COLO668 (cell line): ENCODE data around the gene UNC5C.

Experiments
- DNase-seq: peaks from one replicate; lab custom pipeline; 2025; ENCODE audit not compliant: unreplicated experiment; lab: John Stamatoyannopoulos, UW

Gene UNC5C

GRCh38 chr4:95546866-95547714, 1.7 kb downstream of the UNC5C start:
- DNase-seq = no peak

- DNase-seq = no peak
Observed at GRCh38 chr4:95546221-95546620, 2.6 kb downstream of the UNC5C start.

GRCh38 chr4:95545546-95545945, 3.2 kb downstream of the UNC5C start:
- DNase-seq = no peak

DNA sequence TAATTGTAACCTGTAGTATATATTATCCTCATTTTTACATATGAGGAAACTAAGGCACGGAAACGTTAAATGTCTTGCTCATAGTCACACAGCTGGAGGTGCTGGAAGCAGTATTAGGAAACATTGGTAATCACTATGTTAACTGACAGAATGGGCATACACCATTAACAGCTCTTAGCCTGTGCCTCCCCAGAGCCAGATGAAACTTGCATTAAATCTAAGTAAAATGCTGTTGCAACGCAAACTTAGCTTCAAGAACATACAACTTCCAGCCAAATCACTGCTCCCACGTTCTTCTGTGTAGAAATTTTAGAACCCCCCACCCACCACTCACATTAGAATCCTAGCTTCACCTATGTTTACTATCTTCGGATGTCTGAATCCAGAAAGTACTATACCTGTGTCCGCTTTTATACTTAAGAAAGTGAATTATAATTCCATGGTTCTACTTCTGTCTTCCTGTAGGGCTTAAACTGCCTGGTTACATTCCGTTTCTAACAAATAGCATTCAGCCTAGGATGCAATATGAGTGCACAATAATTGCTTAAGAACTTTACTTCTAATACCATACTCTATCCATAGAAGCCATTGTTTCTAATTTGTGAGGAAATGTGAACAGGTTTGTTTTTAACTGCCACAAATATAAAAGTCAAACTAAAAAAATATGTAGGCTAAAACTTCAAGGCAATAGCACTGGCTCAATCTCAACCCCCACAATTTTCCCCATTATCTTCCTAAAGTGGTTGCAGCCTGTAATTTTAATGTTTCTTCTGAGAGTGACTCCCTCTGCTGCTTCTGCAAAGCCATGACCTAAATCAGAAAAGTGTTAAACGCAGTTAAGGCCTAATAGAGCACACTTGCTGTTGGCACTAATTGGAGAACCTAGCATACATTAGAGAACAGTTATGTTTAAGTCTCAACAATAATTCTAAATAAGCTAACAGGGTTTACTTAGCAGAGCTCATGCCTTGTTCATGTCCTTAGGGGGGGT, 4.4 kb downstream of the UNC5C start:
- no peak for DNase-seq

DNA sequence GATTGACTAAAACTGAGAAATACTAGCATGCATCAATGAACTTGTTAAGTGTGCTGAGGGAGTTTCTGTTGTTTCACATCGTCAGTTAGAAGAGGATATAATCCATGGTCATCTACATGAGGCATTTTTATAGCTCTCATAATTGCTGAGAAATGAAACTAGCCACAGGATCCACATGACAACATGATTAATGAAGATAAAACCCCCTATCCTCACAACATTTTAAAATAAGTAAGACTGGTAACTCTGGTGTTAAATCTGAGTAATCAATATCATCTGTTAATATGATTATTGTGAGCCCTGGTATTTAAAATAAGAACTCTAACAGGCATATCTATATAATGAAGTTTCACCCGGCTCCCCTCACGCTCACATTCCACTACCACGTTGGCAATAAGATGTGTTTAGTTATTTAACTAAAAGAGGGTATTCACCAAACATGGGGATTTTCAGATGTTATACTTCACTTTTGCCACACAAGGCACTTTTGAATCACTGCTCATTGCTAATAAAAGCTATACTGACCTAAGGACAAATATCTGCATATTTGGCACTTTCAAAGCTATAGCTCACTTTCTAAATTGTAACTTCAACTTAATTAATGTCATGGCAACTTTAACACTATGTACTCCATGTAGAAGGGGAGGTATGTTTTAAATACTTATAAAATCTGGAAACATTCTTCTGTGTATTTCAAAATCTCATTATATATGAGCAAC, 6.7 kb downstream of the UNC5C start:
- DNase-seq = no peak

GRCh38 chr4:95541094-95541493, 7.7 kb downstream of the UNC5C start:
- DNase-seq = no peak

- no peak for DNase-seq
Observed at GRCh38 chr4:95540227-95540626, 8.5 kb downstream of the UNC5C start.

GRCh38 chr4:95539106-95539505, 9.7 kb downstream of the UNC5C start:
- DNase-seq = no peak

DNA sequence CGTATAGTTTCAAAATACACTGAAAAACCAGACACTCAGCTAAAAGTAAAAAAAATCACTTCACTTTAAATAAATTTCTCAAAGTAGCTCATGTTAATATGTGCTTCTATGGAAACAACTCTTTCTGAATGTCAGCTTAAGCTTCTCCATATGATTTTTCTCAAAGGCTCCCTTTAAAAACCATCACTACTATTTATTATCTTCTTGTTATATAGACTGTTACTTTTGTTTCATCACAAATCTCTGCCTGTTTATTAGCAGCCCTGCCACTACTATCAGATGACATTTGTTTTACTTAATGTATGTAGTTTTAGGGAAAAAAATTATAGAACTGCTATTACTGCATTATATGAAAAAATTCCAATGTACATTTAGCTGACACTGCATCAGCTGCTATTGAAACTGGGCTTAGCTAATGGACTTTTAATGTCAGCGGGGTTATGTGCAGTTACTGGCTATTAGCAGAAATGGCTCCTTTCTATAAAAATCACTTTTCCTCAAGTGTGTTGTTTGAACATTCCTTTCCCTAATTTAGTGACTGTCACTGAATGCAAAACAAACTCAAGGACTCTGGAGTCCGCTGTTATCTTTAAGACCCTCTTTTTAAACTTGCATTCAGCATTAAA, 10.8 kb downstream of the UNC5C start:
- DNase-seq = no peak

- DNase-seq = no peak
Observed at GRCh38 chr4:95537191-95537590, 11.6 kb downstream of the UNC5C start.

DNA sequence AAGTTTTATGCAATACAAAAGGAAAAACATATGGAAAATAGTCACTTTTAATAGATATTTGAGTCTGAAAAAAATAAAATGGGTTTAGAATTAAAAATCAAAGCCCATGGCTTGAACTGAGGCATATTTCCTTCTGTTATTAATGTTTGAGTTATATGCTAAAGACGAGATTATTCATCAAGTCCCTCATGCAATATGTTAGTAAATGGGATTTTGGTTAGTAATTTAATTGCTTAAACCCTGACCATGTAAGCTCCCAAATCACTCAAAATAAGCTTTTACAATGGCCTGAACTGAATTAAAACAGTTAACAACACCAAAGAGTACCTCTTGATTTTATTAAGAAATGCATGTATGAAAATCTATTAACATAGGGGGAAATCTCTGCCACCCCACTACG, 12.1 kb downstream of the UNC5C start:
- DNase-seq = no peak

- DNase-seq = no peak
Observed at GRCh38 chr4:95535180-95535579, 13.6 kb downstream of the UNC5C start.

DNA sequence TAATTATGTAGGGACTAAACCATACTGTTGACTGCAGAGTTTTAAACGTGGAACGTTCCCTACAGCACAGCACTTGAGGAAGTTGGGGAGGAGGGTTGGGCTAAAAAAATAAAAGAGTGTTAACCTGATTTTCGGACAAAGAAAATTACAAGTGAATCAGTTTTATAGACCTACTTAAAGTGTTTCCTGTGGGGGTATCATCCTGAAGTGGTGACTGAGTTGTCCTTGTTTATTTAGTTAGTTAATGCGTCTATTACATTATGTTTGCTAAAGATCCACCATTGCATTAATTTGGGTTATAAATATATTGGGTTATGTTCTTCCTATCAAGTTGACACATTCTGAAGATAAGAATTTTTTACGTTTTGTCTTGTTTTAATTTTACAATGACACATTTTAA, 14.7 kb downstream of the UNC5C start:
- no peak for DNase-seq

DNA sequence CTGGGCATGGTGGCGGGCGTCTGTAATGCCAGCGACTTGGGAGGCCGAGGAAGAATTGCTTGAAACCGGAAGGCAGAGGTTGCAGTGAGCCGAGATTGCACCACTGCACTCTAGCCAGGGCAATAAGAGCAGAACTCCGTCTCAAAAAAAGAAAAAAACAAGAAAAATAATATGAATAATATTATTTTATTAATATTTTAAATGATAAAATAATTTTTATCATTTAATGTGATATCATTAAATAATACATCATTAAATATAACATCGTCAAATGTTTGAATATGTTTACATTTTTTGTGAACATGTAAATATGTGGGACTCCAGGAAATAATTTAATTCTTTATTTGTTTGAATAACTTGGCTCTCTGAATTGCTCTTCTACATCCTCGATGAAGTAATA, 15.5 kb downstream of the UNC5C start:
- no peak for DNase-seq

GRCh38 chr4:95532305-95532704, 16.5 kb downstream of the UNC5C start:
- DNase-seq = no peak

DNA sequence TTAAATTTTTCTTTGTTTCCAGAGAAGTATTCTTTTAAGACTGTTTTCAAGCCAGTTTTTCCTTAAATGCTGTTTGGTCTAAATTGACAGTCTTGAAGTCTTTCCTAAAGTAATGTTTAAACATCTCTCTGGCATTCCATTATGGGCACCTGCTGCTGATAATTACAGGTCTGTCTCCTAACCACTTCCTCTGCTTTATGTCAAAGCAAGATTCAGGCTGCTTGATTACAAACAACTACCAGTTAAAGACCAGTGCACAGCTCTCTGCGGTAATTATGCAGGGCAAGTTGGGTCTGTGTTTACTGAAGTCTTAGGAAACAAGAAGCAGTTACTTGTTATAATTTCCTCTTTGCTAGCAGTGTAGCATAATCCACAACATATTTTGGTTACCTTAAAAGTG, 17.6 kb downstream of the UNC5C start:
- no peak for DNase-seq

DNA sequence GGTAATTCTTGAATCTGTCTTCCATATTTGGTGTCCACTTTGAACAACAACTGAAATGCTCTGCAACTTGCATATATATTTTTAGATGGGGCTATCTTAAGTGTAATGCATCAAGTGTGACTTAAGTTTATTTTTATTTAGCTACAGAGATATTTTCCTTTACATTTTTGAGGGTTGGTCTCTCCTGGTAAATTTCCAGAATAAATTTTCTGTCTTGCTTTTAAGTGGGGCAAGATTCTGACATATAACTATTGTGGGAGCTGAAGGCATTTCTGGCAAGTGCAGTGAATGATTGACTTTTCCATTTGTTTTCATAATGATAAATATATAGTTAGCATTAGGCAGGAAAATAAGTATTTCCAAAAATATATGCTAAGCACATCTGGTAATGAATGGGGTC, 18.8 kb downstream of the UNC5C start:
- DNase-seq = no peak

- DNase-seq = no peak
Observed at GRCh38 chr4:95528388-95528948, 20.3 kb downstream of the UNC5C start.

DNA sequence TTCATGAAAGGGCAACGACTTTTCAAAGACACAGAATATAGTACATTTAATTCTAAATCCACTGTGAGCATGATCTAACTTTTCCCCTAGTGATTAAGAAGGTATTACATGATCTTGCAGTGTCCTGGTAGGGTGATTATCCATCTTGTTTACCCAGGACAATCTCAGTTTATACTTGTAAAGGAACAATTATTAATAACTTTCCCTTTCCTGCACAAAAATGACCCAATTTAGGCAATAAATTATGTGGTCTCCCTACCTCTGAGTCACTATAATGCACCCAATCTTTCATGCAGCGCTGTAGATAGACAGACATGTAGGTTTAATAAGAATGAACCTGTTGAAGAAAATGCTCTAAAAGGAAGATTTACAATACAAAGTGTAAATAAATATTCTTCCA, 22.7 kb downstream of the UNC5C start:
- DNase-seq = no peak

- DNase-seq = no peak
Observed at GRCh38 chr4:95524729-95525128, 24.0 kb downstream of the UNC5C start.

GRCh38 chr4:95524184-95524583, 24.6 kb downstream of the UNC5C start:
- no peak for DNase-seq
